AG04450 (cell line): ENCODE results near the gene PGP. TPM values are rescaled to one million over a fixed set of nuclear protein-coding genes. Genes with fewer than 3 reads are reported as not detected.

Experiments
- CTCF ChIA-PET: fragments of 300-600, 350-600 bp; formaldehyde crosslinking; extraction: SDS; loops from one replicate; lab custom pipeline; 2022; ENCODE audit warnings: antibody characterized with exemption, inconsistent platforms; lab: Charles Lee
- POLR2A ChIA-PET: fragments of 350-600 bp; formaldehyde crosslinking; extraction: SDS; loops from one replicate; lab custom pipeline; 2021; ENCODE audit warnings: antibody characterized with exemption, inconsistent platforms; lab: Yijun Ruan, JAX
- DNase-seq: peaks from one replicate; pipeline ENCODE4 v3.0.0-alpha.2; 2011; ENCODE audit warnings: low read depth, low spot score
- H3K27ac ChIP-seq: one replicate; pipeline ENCODE4 v1.5.1; 2012; ENCODE audit warnings: low read depth, low read length, control low read depth
- H3K27me3 ChIP-seq: one replicate; pipeline ENCODE4 v1.6.0; 2012; ENCODE audit warnings: low read length; ENCODE audit not compliant: control insufficient read depth, insufficient read depth
- H3K4me3 ChIP-seq: 2 replicates; pipeline ENCODE4 v1.5.1; 2011; ENCODE audit warnings: mild to moderate bottlenecking, low read depth, low read length, control low read depth
- H3K9me3 ChIP-seq: 2 replicates; pipeline ENCODE4 v1.5.1; 2012; ENCODE audit warnings: low read length; ENCODE audit not compliant: control insufficient read depth, insufficient read depth
- CTCF ChIP-seq: IDR thresholded peaks from 2 replicates; pipeline ENCODE4 v1.5.1; 2011; ENCODE audit warnings: low read depth, low read length, control low read depth, inconsistent platforms
- polyA plus RNA-seq: library from polyadenylated mRNA; depleted of rRNA; stranded (reverse); fragments of >200 nt; gene quantifications from 2 replicates; pipeline ENCODE4 v1.2.3, GENCODE V29; 2011

PGP gene
- polyA plus RNA-seq, 1 experiment: 3.6 TPM

DNA sequence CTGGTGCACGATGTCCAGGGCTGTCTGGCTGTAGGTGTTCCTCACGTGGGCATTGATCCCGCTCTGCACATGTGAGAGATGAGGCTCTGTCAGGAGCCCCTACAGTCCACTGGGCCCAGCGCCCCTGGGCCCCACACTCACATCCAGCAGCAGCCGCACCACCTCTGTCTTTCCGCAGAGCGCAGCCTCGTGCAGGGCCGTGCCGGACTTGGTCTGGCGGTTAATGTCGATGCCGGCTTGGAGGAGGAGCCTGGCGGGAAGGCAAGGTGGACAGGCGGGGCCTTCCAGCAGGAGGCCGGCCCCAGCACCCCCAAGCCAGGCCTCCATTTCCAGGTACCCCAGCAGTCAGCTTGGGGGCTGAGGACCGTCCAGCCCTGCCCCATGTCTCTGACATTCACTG, 27.4 kb downstream of the PGP start:
- no peak for DNase-seq
- ChIA-PET POLR2A (interaction anchor here (0.6 to 1.4 kb wide), 2 partner anchors 20 to 32 kb away, joined by 3 to 14 read pairs; partner anchors contain the start of gene TRAF7), CTCF (no interaction called here)
- Histone ChIP-seq H3K4me3 (no peak overlapping the region), H3K27me3 (peaks cover 2% of the 10 kb centered on the region), H3K27ac (no peak overlapping the region), H3K9me3 (no peaks in the 10 kb centered on the region; the same call in 1 of the 2 replicates)
- TF ChIP-seq CTCF: no peak

DNA sequence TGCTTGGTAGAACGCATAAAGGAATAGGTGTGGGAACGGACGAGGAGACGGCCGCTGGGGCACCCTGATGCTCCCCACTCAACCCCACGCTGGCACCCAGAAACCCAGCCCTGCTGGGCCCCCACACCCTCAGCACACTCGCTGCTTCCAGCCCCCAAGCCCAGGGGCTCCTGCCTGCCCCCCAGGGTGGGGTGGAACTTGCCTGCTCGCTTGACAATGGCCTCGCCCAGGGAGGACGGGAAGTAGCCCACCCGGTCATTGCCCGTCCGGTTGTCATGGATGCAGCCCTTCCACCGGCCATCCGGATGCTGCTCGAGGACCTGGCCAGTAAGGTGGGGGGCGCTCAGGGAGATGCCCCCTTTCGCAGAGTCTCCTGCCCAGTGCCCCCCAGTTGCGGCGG, 28.1 kb downstream of the PGP start:
- no peak for DNase-seq
- no peak overlapping the region for H3K4me3 ChIP-seq
- no peak for TF ChIP-seq CTCF
- ChIA-PET CTCF (no interaction called here), POLR2A (no interaction called here)
- H3K9me3 ChIP-seq: no peaks in the 10 kb centered on the region; the same call in 1 of the 2 replicates
- no peak overlapping the region for H3K27ac ChIP-seq
- H3K27me3 ChIP-seq: peaks cover 2% of the 10 kb centered on the region

GRCh38 chr16:2186064-2186463, 28.6 kb downstream of the PGP start:
- TF ChIP-seq CTCF: no peak
- DNase-seq: no peak
- peaks cover 2% of the 10 kb centered on the region for H3K27me3 ChIP-seq
- H3K4me3 ChIP-seq: no peak overlapping the region
- H3K9me3 ChIP-seq: no peaks in the 10 kb centered on the region; the same call in 1 of the 2 replicates
- ChIA-PET POLR2A (interaction anchor here (1.3 kb wide), 1 partner anchor 31 kb away, joined by 4 read pairs; the partner anchor contains the start of gene TRAF7), CTCF (no interaction called here)
- H3K27ac ChIP-seq: no peak overlapping the region

DNA sequence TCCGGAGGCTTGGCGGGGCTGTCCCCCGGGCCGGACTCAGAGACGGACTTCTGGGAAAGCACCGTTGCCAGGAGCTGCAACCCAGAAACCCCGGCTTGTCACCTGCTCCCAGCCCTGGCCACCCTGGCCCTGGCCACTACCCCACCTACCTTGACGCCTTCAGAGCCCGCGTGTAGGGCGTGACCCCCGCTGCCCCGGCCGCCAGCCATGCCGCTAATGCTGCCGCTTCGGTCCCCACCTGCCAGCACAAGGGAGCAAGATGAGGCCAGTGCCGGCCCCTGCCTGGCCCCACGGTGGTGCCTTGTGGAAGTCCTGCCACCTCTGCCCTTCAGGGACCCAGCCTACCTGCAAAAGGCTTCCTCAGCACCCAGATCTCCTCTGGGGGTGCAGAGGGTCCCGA, 29.7 kb downstream of the PGP start:
- DNase-seq: no peak
- POLR2A ChIA-PET: interaction anchor here (1.3 kb wide), 1 partner anchor 29 kb away, joined by 4 read pairs; the partner anchor contains the start of gene TRAF7
- CTCF ChIA-PET: no interaction called here

More for the DNA sequence above, 29.7 kb downstream of the PGP start:
- no peak for TF ChIP-seq CTCF
- peaks cover 2% of the 10 kb centered on the region for H3K27me3 ChIP-seq
- H3K9me3 ChIP-seq: no peaks in the 10 kb centered on the region; the same call in 1 of the 2 replicates
- H3K4me3 ChIP-seq: no peak overlapping the region
- no peak overlapping the region for H3K27ac ChIP-seq
